NCI-H510A treated with DMSO at 0.1 percent for 48 hours (cell line): ENCODE data around the gene YPEL5.
A peak's percentile ranks its signal among the peaks of the same experiment; 100 is the strongest.

Source experiments
- DNase-seq: peaks from one replicate; lab custom pipeline; 2025; lab: John Stamatoyannopoulos, UW

YPEL5 gene

DNA sequence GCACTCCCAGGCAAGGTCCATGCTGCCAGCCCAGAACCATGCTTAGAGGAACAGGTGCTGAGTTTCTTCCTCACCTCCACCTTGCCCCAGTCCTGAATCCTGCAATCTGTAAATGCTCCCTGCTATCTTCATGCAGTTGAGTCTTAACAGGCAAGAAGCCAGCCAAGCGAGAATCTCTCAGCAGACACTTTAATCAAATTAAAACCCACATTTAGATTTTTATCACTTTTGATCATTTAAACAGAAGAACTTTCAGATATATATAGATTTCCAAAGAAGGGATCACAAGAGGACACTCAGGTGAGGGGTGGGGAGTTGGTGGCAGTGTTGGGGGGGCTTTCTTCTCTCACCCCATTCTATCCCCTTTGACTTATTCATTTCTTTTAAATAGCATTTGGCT is 58.6 kb downstream of the YPEL5 start:
- no peak for DNase-seq

DNA sequence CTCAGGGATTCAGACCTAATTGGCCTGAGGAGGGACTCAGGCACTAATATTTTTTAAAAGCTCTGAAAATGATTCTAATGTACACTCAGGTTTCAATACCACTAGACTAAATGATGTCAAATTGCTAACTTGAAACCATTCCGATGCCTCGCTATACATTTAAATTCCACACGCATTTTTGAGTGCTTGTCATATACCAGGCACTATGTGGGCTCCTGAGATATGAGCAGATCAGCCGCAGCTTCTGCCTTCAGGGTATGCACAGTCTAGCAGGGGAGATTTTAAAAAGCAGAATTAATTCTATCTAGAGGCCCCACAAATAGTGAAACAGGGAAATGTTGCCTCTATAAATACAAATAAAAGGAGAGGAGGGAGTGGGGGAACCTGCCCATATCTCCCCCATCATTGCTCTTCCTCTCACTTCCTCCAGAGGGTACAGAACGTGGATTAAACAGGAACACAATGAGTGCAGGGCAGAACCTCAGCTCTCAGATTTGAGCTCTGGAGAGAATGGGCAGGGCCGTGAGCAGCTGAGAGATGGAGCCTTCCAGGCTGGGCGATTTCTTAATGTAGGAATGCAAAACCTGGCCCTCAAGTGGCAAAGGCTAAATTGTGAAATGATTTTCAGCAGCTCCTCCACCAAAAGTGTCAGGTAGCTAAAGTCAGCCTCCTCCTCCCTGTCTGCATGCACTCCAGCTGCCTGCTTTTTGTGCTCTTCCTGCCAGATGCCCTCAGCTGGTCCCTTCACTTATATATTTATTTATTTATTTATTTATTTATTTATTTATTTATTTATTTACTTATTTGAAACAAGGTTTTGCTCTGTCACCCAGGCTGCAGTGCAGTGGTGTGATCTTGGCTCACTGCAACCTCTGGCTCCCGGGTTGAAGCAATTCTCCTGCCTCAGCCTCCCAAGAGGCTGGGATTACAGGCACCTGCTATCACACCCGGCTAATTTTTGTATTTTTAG is 59.9 kb downstream of the YPEL5 start:
- DNase-seq = no peak

GRCh38 chr2:30208453-30208852 is 61.6 kb downstream of the YPEL5 start:
- DNase-seq = peak; percentile 83

GRCh38 chr2:30209227-30209626 is 62.4 kb downstream of the YPEL5 start:
- no peak for DNase-seq
